ENCODE measurements around the gene BCAP29. TPM values are rescaled to one million over a fixed set of nuclear protein-coding genes. Genes with fewer than 3 reads are reported as not detected.

Gene BCAP29
- total RNA-seq, 2 experiments from 2014 or later, result 18.9 to 21.0 TPM

- peaks cover 10% of the 10 kb centered on the region for H3K36me3 Mint-ChIP-seq (ENCODE audit: low read depth)
- H3K9me3 Mint-ChIP-seq, result no peaks in the 10 kb centered on the region
- CTCF ChIA-PET, result interaction anchor here (0.7 kb wide), 1 partner anchor 146 kb away, joined by 3 read pairs; no protein-coding TSS in a partner anchor
- H3K4me3 Mint-ChIP-seq, result no peak overlapping the region
- no peak overlapping the region for H3K27ac Mint-ChIP-seq
- no peaks in the 10 kb centered on the region for H3K27me3 Mint-ChIP-seq (ENCODE audit: low read depth)
- no peak for DNase-seq
- intact Hi-C loops (cut with micrococcal nuclease), result no loop called here
- no peaks in the 10 kb centered on the region for H3K4me1 Mint-ChIP-seq (ENCODE audit: low read depth)
These were observed 29.8 kb downstream of the BCAP29 start for GRCh38 chr7:107609811-107610261.

GRCh38 chr7:107610323-107610722 is 30.3 kb downstream of the BCAP29 start:
- CTCF ChIA-PET, result no interaction called here

GRCh38 chr7:107613439-107613838 is 33.4 kb downstream of the BCAP29 start:
- Mint-ChIP-seq H3K9me3 (no peaks in the 10 kb centered on the region), H3K27me3 (ENCODE audit: low read depth) (no peaks in the 10 kb centered on the region), H3K36me3 (ENCODE audit: low read depth) (peaks cover 11% of the 10 kb centered on the region), H3K4me3 (no peak overlapping the region), H3K4me1 (ENCODE audit: low read depth) (no peaks in the 10 kb centered on the region), H3K27ac (no peak overlapping the region)
- intact Hi-C loops (cut with micrococcal nuclease), result no loop called here
- CTCF ChIA-PET, result no interaction called here
- DNase-seq, result no peak

More at GRCh38 chr7:107610323-107610722, 30.3 kb downstream of the BCAP29 start:
- H3K27me3 Mint-ChIP-seq (ENCODE audit: low read depth), result no peaks in the 10 kb centered on the region
- DNase-seq, result no peak
- no peaks in the 10 kb centered on the region for H3K9me3 Mint-ChIP-seq
- peaks cover 10% of the 10 kb centered on the region for H3K36me3 Mint-ChIP-seq (ENCODE audit: low read depth)
- H3K27ac Mint-ChIP-seq, result no peak overlapping the region
- H3K4me3 Mint-ChIP-seq, result no peak overlapping the region
- no peaks in the 10 kb centered on the region for H3K4me1 Mint-ChIP-seq (ENCODE audit: low read depth)
- intact Hi-C loops (cut with micrococcal nuclease), result no loop called here

GRCh38 chr7:107613948-107614347 is 33.9 kb downstream of the BCAP29 start:
- Mint-ChIP-seq H3K4me3 (no peak overlapping the region), H3K27me3 (ENCODE audit: low read depth) (no peaks in the 10 kb centered on the region), H3K4me1 (ENCODE audit: low read depth) (no peaks in the 10 kb centered on the region), H3K9me3 (no peaks in the 10 kb centered on the region), H3K27ac (no peak overlapping the region), H3K36me3 (ENCODE audit: low read depth) (peaks cover 11% of the 10 kb centered on the region)
- intact Hi-C loops (cut with micrococcal nuclease), result no loop called here
- CTCF ChIA-PET, result no interaction called here
- DNase-seq, result no peak

- intact Hi-C loops (cut with micrococcal nuclease), result no loop called here
- CTCF ChIA-PET, result no interaction called here
- Mint-ChIP-seq H3K27me3 (ENCODE audit: low read depth) (no peaks in the 10 kb centered on the region), H3K27ac (no peak overlapping the region), H3K9me3 (no peaks in the 10 kb centered on the region), H3K4me3 (no peak overlapping the region), H3K36me3 (ENCODE audit: low read depth) (peaks cover 11% of the 10 kb centered on the region), H3K4me1 (ENCODE audit: low read depth) (no peaks in the 10 kb centered on the region)
- no peak for DNase-seq
These were observed 34.4 kb downstream of the BCAP29 start for GRCh38 chr7:107614425-107614824.

- CTCF ChIA-PET, result no interaction called here
- no peaks in the 10 kb centered on the region for H3K4me1 Mint-ChIP-seq (ENCODE audit: low read depth)
- no peak for DNase-seq
- no peaks in the 10 kb centered on the region for H3K9me3 Mint-ChIP-seq
- peaks cover 11% of the 10 kb centered on the region for H3K36me3 Mint-ChIP-seq (ENCODE audit: low read depth)
- intact Hi-C loops (cut with micrococcal nuclease), result no loop called here
- H3K27me3 Mint-ChIP-seq (ENCODE audit: low read depth), result no peaks in the 10 kb centered on the region
- no peak overlapping the region for H3K27ac Mint-ChIP-seq
- H3K4me3 Mint-ChIP-seq, result no peak overlapping the region
These were observed 36.0 kb downstream of the BCAP29 start for GRCh38 chr7:107615910-107616680.

- CTCF ChIA-PET, result no interaction called here
- Mint-ChIP-seq H3K27ac (no peak overlapping the region), H3K4me1 (ENCODE audit: low read depth) (no peaks in the 10 kb centered on the region), H3K4me3 (no peak overlapping the region), H3K9me3 (peaks cover 5% of the 10 kb centered on the region), H3K36me3 (ENCODE audit: low read depth) (no peaks in the 10 kb centered on the region), H3K27me3 (ENCODE audit: low read depth) (no peaks in the 10 kb centered on the region)
- intact Hi-C loops (cut with micrococcal nuclease), result loop anchor here (1.0 kb wide), 1 partner anchor 37 kb away; no protein-coding TSS in a partner anchor
- no peak for DNase-seq
These were observed 42.4 kb downstream of the BCAP29 start for GRCh38 chr7:107622429-107622828.

- Mint-ChIP-seq H3K27me3 (ENCODE audit: low read depth) (no peaks in the 10 kb centered on the region), H3K4me1 (ENCODE audit: low read depth) (no peaks in the 10 kb centered on the region), H3K4me3 (no peak overlapping the region), H3K9me3 (peaks cover 5% of the 10 kb centered on the region), H3K27ac (no peak overlapping the region), H3K36me3 (ENCODE audit: low read depth) (no peaks in the 10 kb centered on the region)
- CTCF ChIA-PET, result no interaction called here
- DNase-seq, result no peak
- intact Hi-C loops (cut with micrococcal nuclease), result loop anchor here (1.0 kb wide), 1 partner anchor 36 kb away; no protein-coding TSS in a partner anchor
These were observed 42.8 kb downstream of the BCAP29 start for GRCh38 chr7:107622894-107623293.

GRCh38 chr7:107627002-107627401 is 47.0 kb downstream of the BCAP29 start:
- Mint-ChIP-seq H3K4me1 (ENCODE audit: low read depth) (no peaks in the 10 kb centered on the region), H3K9me3 (peaks cover 5% of the 10 kb centered on the region), H3K27me3 (ENCODE audit: low read depth) (no peaks in the 10 kb centered on the region), H3K27ac (no peak overlapping the region), H3K4me3 (no peak overlapping the region), H3K36me3 (ENCODE audit: low read depth) (no peaks in the 10 kb centered on the region)
- CTCF ChIA-PET, result no interaction called here
- intact Hi-C loops (cut with micrococcal nuclease), result no loop called here
- DNase-seq, result no peak

- Mint-ChIP-seq H3K27me3 (ENCODE audit: low read depth) (no peaks in the 10 kb centered on the region), H3K27ac (no peak overlapping the region), H3K4me3 (no peak overlapping the region), H3K9me3 (peaks cover 5% of the 10 kb centered on the region), H3K4me1 (ENCODE audit: low read depth) (peaks cover 4% of the 10 kb centered on the region), H3K36me3 (ENCODE audit: low read depth) (no peaks in the 10 kb centered on the region)
- CTCF ChIA-PET, result no interaction called here
- intact Hi-C loops (cut with micrococcal nuclease), result no loop called here
- DNase-seq, result peak; percentile 16
These were observed 48.5 kb downstream of the BCAP29 start for GRCh38 chr7:107628461-107629064.

GRCh38 chr7:107630342-107630741 is 50.3 kb downstream of the BCAP29 start:
- peaks cover 2% of the 10 kb centered on the region for H3K27me3 Mint-ChIP-seq (ENCODE audit: low read depth)
- peaks cover 5% of the 10 kb centered on the region for H3K9me3 Mint-ChIP-seq
- CTCF ChIA-PET, result no interaction called here
- H3K36me3 Mint-ChIP-seq (ENCODE audit: low read depth), result no peaks in the 10 kb centered on the region
- no peak for DNase-seq
- no peak overlapping the region for H3K27ac Mint-ChIP-seq
- peaks cover 5% of the 10 kb centered on the region for H3K4me1 Mint-ChIP-seq (ENCODE audit: low read depth)
- intact Hi-C loops (cut with micrococcal nuclease), result no loop called here
- no peak overlapping the region for H3K4me3 Mint-ChIP-seq

- DNase-seq, result no peak
- H3K9me3 Mint-ChIP-seq, result peaks cover 3% of the 10 kb centered on the region
- no peak overlapping the region for H3K27ac Mint-ChIP-seq
These were observed 51.8 kb downstream of the BCAP29 start for GRCh38 chr7:107631588-107632491.

More at GRCh38 chr7:107631588-107632491, 51.8 kb downstream of the BCAP29 start:
- no peak overlapping the region for H3K4me3 Mint-ChIP-seq
- peaks cover 4% of the 10 kb centered on the region for H3K27me3 Mint-ChIP-seq (ENCODE audit: low read depth)
- H3K36me3 Mint-ChIP-seq (ENCODE audit: low read depth), result no peaks in the 10 kb centered on the region
- H3K4me1 Mint-ChIP-seq (ENCODE audit: low read depth), result peaks cover 5% of the 10 kb centered on the region
- CTCF ChIA-PET, result interaction anchor here (0.7 kb wide), 1 partner anchor 331 kb away, joined by 3 read pairs; no protein-coding TSS in a partner anchor
- intact Hi-C loops (cut with micrococcal nuclease), result no loop called here
